NK-92 (cell line): ENCODE data around the gene ISM1.
"Not testable (repeated sequence)": the region's sequence is repeated elsewhere in the genome, so short reads cannot be mapped to it uniquely, and the experiment has no call there.

ENCODE experiments used
- DNase-seq: peaks from one replicate; lab custom pipeline; 2025; ENCODE audit not compliant: unreplicated experiment; lab: John Stamatoyannopoulos, UW

ISM1 gene

DNA sequence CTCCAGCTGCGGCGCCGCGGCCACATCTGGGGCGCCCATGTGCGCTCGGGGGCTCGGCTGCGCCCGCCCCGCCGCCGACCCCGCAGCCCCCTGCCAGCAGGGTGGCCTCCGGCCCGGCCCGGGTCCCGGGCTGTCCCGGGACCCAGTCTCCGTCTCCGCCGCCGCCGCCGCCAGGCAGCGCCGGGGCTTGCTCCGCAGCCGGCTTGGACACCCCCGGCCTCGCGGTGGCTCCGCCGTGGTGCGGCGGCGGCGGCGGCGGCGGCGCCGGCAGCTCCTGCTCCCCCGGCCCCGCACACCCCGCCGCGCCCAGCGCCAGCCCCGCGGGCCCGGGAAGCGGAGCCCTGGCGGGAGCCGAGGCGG is 219 bp downstream of the ISM1 start:
- no peak for DNase-seq

DNA sequence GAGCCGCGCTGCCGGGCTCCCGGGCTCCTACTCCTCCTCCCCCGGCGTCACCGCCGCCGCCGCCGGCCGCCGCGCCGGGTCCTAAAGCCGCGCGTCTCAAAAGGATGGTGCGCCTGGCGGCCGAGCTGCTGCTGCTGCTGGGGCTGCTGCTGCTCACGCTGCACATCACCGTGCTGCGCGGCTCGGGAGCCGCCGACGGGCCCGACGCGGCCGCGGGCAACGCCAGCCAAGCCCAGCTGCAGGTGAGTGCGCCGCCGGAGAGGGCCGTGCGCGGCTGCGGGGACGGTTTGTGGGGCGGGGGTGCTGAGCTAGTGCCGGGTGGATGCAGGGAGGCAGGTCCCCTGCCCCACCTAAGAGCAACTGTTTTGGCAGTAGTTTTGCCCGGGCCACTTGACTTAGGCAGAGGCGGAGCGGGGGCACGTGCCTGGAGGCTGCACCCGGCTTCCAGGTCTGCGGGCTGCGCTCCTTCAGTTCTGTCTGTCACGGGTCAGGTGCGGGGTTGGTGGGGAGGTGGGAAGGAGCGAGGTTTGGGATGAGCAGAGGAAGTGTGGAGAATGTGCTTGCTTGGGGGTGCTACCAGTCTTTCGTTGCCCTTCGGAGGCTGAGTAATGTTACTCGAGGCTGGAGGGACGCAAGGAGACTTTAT is 722 bp downstream of the ISM1 start:
- DNase-seq = no peak

DNA sequence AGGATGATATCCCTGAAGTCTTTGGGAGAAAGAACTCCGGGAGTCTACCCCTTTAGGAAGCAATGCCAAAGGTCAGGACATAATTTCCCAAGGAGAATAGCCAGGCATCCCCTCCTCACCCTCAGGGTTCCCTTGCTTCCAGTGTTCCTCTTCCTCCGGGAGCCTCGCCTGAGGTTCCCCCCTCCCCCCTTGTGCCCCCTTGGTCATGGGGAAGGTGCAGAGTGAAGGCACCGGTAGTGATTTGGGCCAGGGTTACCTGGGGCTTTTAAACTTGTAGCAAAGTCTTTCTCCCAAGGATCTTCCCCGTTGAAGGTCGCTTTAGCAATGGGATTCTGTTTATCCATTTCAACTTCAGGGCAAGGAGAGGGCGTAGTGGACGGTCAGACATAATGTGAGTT is 1.2 kb downstream of the ISM1 start:
- DNase-seq = no peak

DNA sequence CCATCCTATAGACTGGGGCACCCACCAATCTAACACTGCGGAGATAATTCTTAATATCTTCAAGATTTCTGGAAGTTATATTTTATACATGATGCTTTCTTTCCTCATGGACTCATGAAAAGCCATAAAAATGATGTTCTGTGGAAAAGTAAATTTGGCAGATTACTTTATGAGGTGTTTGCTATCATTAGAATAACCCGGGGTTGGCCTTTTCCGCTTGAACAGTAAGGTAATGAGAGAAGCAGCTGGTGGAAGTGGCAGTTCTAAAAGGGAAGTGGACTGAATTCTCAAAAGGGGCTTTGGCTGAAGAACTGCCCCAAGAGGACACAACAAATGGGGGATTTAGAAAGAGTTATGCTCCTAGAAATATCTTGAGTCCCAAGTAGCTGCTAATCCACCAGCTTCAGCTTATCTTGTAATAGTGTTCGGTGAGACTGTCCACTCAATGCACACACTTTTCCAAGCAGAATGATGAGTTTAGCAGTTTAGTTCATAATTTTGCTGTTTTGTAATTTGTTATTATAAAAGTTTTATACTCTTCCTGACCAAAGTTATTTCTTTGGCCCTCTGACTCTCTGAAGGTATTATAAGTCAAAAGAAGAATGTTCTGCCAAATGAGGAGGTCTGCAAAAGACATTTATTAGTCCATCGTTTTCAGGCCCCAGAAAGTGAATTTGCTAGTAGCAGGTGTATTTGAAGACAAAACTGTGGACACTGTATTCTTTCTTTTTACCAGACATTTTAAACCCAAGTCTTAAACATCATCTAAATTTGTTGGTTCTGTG is 2.9 kb downstream of the ISM1 start:
- no peak for DNase-seq

DNA sequence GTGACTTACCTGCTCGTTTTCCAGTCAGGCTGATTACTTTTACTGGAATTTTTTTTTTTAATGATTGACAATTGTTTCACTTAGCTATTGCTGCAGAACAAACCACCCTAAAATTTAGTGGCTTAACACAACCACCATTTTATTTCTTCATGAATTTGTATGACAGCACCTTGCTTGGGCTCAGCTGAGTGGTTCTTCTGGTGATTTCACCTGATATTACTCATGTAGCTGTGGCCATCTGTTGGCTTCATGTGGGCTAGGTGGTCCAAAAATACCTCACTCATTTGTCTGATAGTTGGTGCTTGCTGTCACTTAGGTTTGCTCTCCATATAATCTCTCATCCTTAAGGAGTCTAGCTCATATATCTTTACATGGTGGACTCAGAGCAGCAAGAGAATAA is 5.3 kb downstream of the ISM1 start:
- DNase-seq = no peak

DNA sequence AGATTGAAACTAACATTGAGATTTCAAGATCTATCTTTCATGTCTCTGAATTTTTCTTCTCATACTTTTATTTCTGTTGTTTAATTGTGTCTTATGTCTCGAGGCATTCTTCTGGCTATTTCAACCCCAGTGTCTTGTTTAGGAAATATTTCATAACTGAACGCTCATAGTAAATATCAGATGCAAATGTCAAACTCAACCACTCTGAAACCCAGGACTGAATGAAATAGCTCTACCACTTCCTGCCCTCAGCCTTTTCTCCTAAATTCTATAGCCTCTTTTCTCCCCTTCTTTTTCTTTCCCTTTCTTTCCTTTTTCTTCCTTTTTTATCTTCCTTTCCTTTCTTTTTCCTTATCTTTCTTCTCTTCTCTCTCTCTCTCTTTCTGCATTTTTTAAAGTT is 7.7 kb downstream of the ISM1 start:
- no peak for DNase-seq

DNA sequence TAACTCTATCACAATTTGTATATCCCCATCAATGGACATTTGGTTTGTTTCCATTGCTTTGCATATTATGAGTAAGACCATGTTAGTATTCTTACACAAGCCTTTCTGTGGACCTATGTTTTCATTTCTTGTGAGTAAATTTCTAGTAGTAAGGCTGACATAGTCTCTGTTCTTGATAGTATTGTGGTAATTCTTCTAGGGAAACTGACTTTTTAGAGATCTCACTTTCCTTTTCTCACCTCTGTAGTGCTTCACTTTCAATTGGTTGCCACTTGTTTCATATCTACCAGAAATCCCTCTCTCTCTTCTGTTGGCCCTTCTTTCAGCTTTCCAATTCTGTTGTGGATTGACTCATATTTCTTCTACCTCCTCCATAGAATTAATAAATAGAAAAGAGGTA is 8.5 kb downstream of the ISM1 start:
- DNase-seq = no peak

DNA sequence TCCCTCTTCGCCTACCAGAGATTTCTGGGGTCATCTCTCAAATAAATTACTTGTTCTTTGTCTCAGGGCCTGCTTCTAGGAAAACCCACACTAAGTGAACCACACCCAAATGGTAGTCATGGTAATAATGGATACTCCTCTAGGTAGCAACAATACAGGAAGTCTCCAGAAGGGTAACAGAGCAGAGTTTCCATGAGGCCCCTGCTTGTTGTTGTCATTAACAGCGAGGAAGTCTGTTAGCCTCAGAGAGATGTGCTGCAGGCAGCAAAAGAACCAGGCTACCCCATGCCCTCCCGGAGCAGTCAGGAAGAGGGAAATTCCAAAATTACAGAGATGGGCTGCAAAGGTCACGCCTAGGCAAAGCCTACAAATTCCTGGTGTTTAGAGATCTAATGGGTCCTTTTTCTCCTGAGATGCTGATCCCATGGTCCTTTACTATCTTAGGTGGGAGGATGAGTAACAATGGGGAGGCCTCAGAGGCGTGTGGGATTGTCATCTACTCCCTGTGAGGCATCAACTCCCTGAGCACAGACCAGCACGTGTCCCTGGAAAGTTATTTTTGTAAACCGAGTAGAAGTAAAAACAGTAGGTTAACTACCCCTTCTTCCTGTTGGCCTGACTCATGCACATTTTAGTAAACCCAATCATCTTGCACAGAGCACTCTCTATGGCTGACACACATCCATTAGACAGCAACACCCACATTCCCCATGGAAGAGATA is 10.1 kb downstream of the ISM1 start:
- DNase-seq = no peak

DNA sequence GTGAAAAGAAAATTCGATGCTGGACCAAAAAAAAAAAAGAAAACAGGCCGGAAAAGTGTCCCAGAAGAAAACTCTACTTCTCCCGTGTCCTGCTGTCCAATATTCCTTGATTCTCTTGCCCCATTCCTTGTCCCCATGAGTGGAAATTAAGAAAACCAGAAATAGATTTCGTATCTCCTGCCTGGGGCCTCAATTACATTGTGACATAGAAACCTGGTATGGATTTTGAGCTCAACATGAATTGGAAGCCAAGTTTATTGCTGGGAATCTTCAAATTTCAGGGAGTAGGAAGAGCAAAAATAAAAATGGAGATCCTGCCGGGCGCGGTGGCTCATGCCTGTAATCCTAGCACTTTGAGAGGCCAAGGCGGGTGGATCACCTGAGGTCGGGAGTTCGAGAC is 11.9 kb downstream of the ISM1 start:
- DNase-seq = no peak

DNA sequence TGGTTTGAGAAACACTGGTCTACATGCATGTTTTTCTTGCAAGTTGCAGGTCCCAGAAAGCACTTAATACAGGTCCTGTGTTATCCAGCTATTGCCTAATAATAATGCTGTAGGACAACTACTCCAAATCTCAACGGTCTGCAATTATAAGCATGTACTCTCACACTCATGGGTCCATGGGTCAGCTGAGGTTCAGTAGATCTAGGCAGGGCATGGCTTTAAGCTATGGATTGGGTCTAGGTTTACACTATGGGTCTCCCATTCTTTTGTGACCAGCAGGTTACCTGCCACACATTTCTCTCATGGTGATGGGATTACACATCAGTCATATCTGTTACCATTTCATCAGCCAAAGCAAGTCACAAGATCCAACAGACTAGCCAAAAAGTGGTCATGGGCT is 13.9 kb downstream of the ISM1 start:
- DNase-seq = no peak

DNA sequence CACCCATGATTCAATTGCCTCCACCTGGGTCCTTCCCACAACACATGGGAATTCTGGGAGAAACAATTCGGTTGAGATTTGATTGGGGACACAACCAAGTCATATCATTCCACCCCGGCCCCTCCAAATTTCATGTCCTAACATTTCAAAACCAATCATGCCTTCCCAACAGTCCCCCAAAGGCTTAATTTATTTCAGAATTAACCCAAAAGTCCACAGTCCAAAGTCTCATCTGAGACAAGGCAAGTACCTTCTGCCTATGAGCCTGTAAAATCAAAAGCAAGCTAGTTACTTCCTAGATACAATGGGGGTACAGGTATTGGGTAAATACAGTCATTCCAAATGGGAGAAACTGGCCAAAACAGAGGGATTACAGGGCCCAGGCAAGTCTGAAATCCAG is 15.3 kb downstream of the ISM1 start:
- DNase-seq = not testable (repeated sequence)

DNA sequence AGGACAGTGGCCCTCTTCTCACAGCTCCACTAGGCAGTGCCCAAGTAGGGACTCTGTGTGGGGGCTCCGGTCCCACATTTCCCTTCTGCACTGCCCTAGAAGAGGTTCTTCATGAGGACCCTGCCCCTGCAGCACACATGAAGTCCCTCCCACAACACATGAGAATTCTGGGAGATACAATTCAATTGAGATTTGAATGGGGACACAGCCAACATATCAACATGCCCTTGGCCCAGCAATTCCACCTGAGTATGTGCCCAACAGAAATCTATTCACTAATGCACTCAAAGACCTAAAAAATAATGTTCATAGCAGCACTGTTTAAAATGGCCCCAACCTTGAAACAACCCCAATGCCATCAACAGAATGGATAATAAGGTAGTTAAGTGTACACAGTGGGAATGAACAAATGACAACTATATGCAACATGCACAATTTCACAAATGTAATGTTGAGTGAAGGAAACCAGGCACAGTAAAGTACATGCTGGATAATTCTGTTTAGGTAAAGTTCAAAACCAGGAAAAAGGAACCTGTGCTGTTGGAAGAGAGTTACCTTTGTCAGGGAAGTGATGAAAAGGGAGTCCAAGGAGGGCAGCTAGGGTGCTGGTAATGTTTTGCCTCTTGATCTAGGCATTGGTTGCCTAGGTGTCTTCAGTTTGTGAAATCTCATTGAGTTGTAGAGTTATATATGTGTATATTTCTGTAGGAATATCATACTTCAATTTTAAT is 16.1 kb downstream of the ISM1 start:
- no peak for DNase-seq

DNA sequence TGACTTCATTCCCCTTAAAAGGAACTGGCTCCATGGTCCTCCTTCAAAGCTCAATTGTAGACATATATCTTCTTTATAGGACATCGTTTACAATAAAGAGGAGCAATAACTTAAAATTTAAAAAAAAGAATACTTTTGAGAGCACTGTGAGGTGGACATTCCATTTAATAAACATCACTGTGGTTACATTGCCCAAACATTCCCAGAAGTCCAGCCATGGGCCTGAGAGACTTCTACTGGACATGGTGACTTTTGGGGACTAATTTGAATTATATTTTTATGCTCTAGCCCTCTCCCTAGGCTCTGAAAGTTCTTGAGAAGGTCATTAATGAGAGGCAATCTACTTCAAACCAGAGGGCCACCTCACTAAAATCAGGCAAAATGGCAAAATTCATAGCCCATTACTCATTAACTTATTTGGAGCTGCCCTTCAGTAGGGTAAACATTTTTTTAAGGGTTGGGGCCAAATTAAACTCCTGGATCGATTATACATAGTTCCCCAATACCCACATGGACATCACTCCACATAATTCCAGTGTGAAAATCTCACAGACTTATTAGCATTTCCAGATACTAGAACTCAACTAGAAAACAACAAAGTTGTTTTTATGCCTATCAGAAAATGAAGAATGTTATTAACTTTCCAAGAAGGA is 17.1 kb downstream of the ISM1 start:
- DNase-seq = no peak

DNA sequence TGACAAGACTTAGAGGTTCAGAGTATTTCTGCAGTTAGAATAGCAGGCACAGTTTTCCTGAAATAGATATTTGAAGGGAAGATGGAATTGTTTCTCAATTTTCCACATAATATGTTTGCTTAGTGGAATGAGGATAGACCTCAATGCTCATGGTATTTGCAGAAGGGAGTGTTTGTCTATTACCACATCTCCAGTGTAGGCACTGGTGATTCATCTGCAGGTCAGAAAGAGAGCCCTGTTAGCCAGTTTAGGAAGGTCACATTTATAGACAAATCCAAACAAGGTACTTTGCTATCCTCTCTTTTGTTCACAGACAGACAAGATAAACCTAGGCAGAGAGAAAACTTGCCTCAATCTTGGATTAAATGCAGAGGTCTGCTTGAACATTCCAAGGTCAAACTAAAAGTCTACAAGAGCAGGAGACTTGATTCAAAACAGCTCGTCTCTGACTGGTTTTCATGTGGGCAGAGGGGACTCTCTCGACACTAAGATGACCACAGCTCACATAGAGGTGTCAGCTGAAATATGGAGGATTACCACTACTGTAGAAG is 22.8 kb downstream of the ISM1 start:
- no peak for DNase-seq

DNA sequence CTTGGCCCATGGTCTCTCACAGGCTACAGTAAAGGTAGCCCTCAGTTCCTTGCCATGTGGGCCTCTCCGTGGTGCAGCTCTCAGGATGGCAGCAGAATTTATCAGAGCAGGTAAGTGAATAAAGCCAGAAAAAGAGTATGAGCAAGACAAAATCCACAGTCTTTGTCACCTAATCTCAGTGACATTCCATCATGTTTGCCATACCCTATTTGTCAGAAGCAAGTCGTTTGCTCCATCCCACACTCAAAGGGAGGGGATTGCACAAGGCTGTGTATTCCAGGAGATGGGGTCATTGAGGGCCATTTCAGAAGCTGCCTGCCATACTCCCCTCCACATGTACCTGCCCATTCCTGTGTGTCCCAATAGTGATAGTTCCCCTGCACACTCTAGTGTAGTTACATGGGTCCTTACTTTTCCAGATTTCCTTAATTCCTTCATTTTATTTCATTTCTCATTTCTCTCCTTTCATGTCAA is 24.2 kb downstream of the ISM1 start:
- DNase-seq = no peak

DNA sequence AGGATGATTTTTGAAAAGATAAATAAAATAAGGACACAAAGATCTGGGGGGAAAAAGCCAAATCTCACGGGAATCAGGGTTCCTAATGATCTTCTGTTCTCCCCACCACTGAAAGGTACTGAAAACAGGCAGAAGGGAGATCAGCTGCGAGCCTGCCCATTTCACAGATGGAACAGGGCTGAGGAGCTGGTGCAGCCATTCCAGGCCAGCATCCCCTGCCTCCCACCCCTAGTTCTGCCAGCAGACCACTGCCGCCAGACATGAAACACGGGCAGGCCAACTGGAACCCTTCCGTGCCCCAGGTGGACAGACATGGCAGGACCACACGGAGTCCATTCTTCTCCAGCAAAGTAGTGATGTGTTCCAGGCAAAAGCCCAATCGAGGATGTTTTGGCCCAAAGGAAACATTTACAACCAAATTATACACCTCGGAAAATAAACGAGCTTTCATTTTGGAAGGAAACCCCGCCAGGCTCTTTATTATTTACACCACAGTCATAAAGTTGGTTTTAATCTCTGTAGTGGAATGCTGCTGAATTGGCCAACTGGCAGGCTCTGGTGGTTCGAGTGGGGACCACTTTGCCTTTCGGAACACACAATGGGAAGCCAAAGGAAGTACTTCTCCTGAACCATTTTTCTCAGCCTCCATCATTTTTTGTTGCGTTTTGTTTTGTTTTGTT is 28.2 kb downstream of the ISM1 start:
- DNase-seq = no peak

DNA sequence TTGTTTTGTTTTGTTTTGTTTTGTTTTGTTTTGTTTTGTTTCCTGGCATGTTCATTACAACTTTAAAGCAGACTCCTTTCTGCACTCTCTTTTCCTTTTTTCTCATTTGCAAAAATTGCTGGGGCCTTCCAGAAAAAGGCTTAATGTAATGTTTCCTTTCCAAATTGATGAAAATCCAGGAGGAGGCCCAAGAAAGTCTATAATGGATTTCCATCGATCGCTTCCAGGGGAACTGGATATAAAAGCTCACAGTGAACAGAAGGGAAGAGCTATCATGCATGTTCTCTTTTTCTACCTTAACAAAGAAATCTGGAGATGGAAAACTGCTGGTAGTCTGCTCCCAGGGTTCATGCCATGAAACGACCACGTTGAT is 28.7 kb downstream of the ISM1 start:
- no peak for DNase-seq

DNA sequence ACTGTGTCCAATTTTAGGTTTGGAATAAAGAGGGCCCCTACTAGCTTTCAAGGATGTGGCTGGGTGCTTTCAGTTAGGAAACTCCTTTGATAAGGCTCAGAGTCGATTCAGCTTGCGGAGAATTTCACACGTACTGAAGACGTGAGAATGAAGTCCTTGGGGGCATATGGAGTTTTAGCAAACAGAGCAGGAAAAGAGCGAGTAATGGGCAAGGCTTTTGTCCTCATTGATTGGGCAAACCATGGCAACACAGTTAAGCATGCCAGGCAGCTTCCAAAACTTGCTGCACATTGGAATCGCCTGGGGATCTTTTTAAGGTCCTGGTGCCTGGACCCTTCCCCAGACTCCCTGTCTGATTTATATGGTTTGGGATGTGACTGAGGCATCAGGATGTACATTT is 29.2 kb downstream of the ISM1 start:
- DNase-seq = no peak

DNA sequence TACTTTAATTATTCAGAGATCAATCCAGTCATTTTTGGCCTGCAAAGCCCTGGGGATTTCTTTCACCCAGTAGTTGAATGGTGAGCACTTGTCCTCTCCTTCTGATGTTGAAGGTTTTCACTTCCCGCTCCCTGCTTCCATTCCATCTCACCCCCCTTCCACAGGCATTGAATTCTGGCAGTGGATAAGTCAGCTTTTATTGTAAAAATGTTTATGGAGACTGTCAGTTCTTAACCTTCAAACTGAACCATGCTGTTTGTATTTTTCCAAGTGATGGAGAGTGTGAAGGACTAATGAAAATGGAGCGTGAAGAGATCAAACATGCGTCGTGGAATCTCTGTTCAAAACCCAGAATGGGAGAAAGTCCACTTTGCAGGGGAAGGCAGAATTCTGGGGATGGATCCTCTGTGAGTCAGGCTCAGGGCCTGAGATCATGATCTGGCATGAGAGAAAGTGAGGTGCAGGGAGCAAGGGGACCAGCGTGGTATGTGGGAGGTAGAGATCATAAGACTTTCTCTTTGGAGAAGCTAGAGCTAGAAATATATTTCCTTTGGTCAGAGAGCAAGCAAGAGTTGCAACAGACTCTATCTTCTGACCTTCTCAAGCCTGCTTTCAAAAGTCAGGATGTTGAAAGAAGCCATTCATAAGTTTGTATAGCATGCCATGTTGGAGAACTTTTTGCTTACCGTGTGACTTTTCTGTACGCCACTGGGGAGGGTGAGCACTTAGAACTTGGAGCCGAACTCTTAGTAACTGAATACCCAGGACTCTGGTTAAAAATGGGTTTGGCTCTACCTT is 30.2 kb downstream of the ISM1 start:
- DNase-seq = no peak
